Activated CD4-positive, alpha-beta T cell treated with anti-CD3 and anti-CD28 coated beads, Interleukin-2, amount 10 ng/mL, durations not matched to agents 7 days and 5 days (primary cell): ENCODE data around the gene EFNA5. TPM values are rescaled to one million over a fixed set of nuclear protein-coding genes. Genes with fewer than 3 reads are reported as not detected.

Experiments used
- CTCF ChIA-PET: fragments of 350-600 bp; sonication (Branson Sonifier 250); formaldehyde crosslinking; loops from one replicate; lab custom pipeline; 2021; ENCODE audit warnings: antibody characterized with exemption; lab: Charles Lee
- POLR2A ChIA-PET: fragments of 350-600 bp; sonication (Branson Sonifier 250); formaldehyde crosslinking; loops from one replicate; lab custom pipeline; 2021; ENCODE audit warnings: antibody characterized with exemption; lab: Charles Lee
- DNase-seq: peaks from one replicate; pipeline ENCODE4 v3.0.0-alpha.2; 2020
- H3K27ac Mint-ChIP-seq: one replicate; pipeline ENCODE4 v1.8.0; 2021; ENCODE audit warnings: mild to moderate bottlenecking, moderate library complexity, mixed read lengths
- H3K27me3 Mint-ChIP-seq: one replicate; pipeline ENCODE4 v1.8.0; 2021; ENCODE audit warnings: mixed read lengths
- H3K36me3 Mint-ChIP-seq: one replicate; pipeline ENCODE4 v1.8.0; 2021; ENCODE audit warnings: low read depth, mixed read lengths
- H3K4me1 Mint-ChIP-seq: one replicate; pipeline ENCODE4 v1.8.0; 2021; ENCODE audit warnings: mixed read lengths
- H3K4me3 Mint-ChIP-seq: one replicate; pipeline ENCODE4 v1.8.0; 2021; ENCODE audit warnings: mild to moderate bottlenecking, moderate library complexity, mixed read lengths
- H3K9me3 Mint-ChIP-seq: one replicate; pipeline ENCODE4 v1.8.0; 2021; ENCODE audit warnings: mixed read lengths
- total RNA-seq, 2 experiments: library from RNA; stranded (reverse); gene quantifications; one replicate each; pipeline ENCODE4 v1.2.3, GENCODE V29; 2021

EFNA5 gene
- total RNA-seq, 2 experiments from 2014 or later: not detected

DNA sequence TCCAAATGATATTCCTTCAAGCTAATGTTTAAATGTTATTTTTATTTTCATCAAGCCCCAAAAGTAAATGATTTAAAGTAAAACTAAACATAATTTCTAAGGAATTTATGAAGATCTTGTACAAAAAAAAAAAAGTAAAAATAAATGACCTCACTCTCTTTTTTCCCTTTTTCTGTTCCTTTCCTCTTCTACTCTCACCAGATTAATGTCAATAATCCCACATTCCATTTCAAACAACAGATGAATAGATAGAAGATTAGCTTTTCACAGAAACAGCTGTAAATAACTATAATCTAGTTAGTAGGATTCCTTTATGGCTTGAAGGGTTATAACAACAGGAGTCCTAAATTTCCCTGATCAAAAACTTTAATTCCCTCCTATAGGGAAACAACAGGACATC lies 88.1 kb downstream of the EFNA5 start:
- Mint-ChIP-seq H3K4me3 (no peak overlapping the region), H3K27ac (no peak overlapping the region), H3K27me3 (peaks cover 17% of the 10 kb centered on the region), H3K4me1 (no peaks in the 10 kb centered on the region), H3K36me3 (no peaks in the 10 kb centered on the region), H3K9me3 (no peaks in the 10 kb centered on the region)
- DNase-seq: no peak
- ChIA-PET POLR2A (no interaction called here), CTCF (interaction anchor here (0.6 kb wide), 1 partner anchor 496 kb away, joined by 5 read pairs; no protein-coding TSS in a partner anchor)

DNA sequence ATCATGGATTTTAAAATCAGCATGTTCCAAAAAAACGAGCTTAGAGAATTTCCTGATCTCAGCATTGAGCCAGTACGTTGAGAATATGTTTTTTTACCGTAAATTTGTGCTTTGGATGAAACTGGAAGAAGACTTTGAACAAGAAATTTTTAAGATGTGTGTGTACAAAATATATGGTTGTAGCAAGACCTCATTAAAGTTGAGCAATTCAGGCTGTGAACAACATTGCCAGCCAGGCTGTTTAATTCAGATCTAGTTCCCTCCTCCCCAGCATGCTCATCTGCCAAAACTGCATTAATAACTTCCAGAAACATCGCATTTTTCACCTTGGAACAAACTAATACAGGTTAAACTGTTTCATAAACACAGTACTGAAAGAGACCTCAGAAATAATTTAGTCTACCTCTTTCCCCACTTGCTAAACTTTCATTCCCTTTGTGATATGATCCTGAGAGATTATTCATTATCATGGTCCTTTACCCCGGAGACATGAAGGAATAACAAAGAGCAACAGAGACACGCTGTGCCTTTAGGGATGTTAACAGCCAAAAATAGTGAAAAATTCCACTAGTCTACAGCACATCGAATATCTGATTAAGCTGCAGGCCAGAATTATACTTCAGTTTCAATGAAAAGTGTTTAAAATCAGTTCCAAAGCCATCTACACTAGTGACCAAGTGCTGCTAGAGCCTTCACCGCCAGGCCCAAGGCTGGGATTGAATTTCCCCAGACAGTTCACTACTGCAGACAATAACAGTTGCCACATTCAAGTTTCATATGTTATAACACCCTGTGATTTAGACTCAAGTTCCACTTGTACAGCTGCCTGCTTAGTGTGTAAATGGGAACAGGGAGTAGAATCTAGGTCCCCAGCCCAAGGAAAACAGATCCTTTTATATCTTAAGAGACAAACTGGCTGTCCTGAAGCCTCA lies 89.6 kb downstream of the EFNA5 start:
- H3K36me3 Mint-ChIP-seq: no peaks in the 10 kb centered on the region
- no peak for DNase-seq
- no peak overlapping the region for H3K4me3 Mint-ChIP-seq
- no peak overlapping the region for H3K27ac Mint-ChIP-seq
- peaks cover 28% of the 10 kb centered on the region for H3K27me3 Mint-ChIP-seq
- no peaks in the 10 kb centered on the region for H3K4me1 Mint-ChIP-seq
- ChIA-PET POLR2A (no interaction called here), CTCF (no interaction called here)
- no peaks in the 10 kb centered on the region for H3K9me3 Mint-ChIP-seq

DNA sequence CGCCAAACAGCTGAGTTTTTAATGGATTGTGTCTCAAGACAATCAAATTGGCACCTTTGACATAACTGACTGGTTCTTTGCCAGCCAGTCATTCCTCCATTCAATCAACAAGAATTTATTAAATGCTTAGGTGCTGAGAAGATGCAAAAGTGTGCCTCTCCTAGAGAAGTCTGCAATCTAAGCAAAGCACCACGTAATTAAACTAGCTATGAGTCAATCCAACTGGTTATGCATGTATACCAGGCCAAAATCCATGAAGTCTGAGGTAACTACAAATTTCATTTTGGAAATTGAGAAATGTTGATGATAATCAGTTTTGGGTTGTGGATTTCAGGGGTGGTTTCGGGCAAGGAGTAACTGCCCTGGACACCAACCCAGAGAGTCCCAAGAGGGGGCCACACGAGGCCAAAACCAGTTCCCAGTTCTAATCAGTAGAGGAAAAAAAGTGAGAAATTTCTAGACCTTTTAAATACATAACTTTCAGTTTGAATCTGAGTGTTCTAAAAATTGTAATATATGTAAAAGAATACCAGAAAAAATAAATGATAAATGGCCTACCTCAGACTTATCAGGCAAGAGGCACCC lies 92.6 kb downstream of the EFNA5 start:
- H3K27ac Mint-ChIP-seq: no peak overlapping the region
- ChIA-PET CTCF (no interaction called here), POLR2A (no interaction called here)
- no peaks in the 10 kb centered on the region for H3K36me3 Mint-ChIP-seq
- H3K27me3 Mint-ChIP-seq: peaks cover 29% of the 10 kb centered on the region
- no peak overlapping the region for H3K4me3 Mint-ChIP-seq
- H3K9me3 Mint-ChIP-seq: no peaks in the 10 kb centered on the region
- no peak for DNase-seq
- no peaks in the 10 kb centered on the region for H3K4me1 Mint-ChIP-seq

DNA sequence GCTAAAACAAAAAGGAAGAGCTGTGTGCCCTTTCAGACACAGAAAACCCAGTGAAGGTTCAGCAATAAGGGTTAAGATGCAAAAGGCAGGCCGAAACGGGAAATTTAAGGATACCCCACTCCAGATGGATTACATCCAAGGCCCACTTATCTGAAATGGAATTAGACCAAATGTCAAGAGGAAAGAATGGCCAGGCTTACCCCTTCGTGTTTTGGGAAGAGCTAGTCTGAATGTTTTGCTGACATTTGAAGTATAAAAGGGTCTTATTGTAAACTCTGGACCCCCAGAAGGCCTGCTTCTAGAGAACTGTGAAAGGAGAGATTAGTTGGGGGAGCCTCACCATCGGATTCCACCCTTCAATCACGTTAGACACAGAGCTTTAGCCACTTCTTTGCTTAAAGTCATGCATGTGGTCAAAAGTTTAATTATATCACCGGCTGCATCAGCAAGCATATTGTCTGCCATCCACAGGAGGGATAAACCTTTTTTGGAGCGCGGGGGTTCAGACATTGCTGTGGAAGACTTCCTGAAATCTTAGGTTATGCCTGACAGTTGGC lies 93.3 kb downstream of the EFNA5 start:
- Mint-ChIP-seq H3K36me3 (no peaks in the 10 kb centered on the region), H3K27me3 (peaks cover 29% of the 10 kb centered on the region), H3K9me3 (no peaks in the 10 kb centered on the region), H3K27ac (no peak overlapping the region), H3K4me1 (no peaks in the 10 kb centered on the region), H3K4me3 (no peak overlapping the region)
- ChIA-PET POLR2A (no interaction called here), CTCF (no interaction called here)
- DNase-seq: no peak

DNA sequence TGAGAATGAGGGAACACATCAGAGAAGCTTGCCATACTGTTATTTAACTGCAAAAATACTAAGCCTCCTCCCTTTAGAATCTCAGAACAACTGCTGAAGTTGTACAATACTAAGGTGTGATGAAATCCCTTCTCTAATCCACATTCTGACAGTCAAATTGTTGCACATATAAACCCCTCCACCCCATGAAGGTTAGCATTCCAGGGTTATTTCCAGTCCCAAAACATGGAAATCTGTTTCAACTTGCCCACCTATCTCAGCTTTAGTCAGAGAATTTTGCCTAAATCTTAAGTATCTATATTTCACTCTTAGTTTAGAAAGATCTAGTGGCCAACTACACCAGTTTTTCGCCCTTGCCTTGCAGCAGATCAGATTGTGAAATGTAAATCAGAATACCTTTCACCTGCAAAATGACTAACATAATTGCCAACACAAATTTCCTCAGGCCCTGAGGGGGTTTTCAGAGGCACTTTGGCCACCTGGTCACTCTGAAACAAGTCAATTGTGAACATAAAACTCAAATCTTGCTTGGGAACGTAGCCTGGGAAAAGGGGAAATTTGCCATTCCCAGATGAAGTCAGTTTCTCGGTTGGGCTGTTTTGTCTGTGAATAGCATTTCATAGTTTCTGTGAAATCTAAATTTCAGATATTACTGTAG lies 93.9 kb downstream of the EFNA5 start:
- ChIA-PET POLR2A (no interaction called here), CTCF (no interaction called here)
- Mint-ChIP-seq H3K9me3 (no peaks in the 10 kb centered on the region), H3K36me3 (no peaks in the 10 kb centered on the region), H3K4me3 (no peak overlapping the region), H3K27ac (no peak overlapping the region), H3K27me3 (peaks cover 28% of the 10 kb centered on the region), H3K4me1 (peaks cover 4% of the 10 kb centered on the region)
- DNase-seq: no peak

DNA sequence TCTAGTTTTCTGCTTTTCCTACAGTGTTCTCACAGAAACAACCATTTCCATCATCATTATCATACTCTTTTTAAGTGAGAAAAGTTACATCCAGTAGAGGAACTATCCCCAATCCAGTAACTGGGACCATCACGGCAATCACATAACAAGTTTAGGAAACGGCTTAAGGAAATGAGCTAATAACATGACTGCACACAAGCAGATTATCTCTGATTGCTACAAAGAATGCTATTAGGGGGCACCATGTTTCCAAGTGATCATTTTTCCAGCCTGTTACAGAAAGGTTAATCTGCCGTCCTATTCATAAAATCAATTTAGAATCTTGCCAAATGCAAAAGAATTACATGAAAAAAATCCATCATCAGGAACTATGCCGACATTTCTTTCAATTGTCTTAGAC lies 94.6 kb downstream of the EFNA5 start:
- Mint-ChIP-seq H3K9me3 (no peaks in the 10 kb centered on the region), H3K4me3 (no peak overlapping the region), H3K27ac (no peak overlapping the region), H3K36me3 (no peaks in the 10 kb centered on the region), H3K27me3 (peaks cover 28% of the 10 kb centered on the region), H3K4me1 (peaks cover 11% of the 10 kb centered on the region)
- CTCF ChIA-PET: no interaction called here
- POLR2A ChIA-PET: no interaction called here
- DNase-seq: no peak

DNA sequence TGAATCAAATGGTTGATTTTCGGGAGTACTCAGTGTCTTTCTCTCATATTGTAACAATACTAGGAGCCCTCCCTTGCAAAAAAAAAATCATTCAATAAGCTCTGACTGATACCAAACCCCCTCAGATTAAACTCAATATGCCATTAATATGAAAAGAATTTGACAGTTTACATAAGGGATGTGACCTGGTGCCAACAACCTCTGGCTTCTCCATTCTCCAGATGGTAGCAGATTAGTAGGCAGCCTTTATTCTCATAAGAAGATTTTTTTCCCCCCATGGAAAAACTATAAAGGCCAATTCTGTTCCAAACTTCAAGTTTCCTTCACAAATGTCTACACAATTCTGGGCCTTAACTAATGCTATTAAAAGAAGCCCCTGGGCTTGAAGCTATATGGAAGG lies 96.5 kb downstream of the EFNA5 start:
- CTCF ChIA-PET: no interaction called here
- H3K27ac Mint-ChIP-seq: no peak overlapping the region
- H3K4me1 Mint-ChIP-seq: peaks cover 18% of the 10 kb centered on the region
- no peak overlapping the region for H3K4me3 Mint-ChIP-seq
- DNase-seq: no peak
- POLR2A ChIA-PET: no interaction called here
- H3K9me3 Mint-ChIP-seq: no peaks in the 10 kb centered on the region
- H3K27me3 Mint-ChIP-seq: peaks cover 28% of the 10 kb centered on the region
- H3K36me3 Mint-ChIP-seq: no peaks in the 10 kb centered on the region

DNA sequence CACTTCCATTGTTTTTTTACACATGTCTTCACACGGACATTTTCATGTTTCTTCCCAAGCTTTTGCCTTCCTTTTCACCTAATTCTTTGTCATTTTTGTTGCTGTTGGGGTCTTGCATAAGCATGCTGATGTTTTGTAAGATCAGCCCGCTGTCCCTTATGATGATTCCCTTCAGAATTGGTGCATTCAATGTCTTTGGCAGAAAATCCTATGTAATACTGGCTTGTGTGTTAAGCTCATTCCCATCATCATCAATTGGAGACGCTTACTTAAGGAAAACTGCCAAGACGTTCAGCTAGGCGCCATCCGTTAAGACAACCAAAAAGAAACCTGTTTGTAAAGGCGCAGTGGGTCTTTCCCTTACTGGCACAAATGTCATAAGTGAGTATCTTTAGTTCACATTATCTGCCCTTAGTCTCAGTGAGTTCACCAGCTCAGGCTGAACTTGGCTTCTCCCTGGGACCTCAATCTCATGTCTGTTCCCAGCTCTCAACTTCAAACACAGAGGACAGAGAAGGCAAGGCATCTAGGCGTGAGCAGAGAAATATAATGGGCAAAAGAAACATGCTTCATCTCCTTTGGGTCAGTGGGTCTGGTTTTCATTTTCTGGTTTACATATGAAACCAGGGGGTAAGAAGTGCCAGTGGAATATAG lies 97.9 kb downstream of the EFNA5 start:
- H3K4me3 Mint-ChIP-seq: no peak overlapping the region
- no peak for DNase-seq
- H3K27me3 Mint-ChIP-seq: peaks cover 28% of the 10 kb centered on the region
- peaks cover 18% of the 10 kb centered on the region for H3K4me1 Mint-ChIP-seq
- no peak overlapping the region for H3K27ac Mint-ChIP-seq
- H3K36me3 Mint-ChIP-seq: no peaks in the 10 kb centered on the region
- CTCF ChIA-PET: interaction anchor here (0.8 to 1.7 kb wide), 5 partner anchors 9 to 39 kb away, joined by 3 to 8 read pairs (median 3); no protein-coding TSS in a partner anchor
- POLR2A ChIA-PET: no interaction called here
- H3K9me3 Mint-ChIP-seq: no peaks in the 10 kb centered on the region

DNA sequence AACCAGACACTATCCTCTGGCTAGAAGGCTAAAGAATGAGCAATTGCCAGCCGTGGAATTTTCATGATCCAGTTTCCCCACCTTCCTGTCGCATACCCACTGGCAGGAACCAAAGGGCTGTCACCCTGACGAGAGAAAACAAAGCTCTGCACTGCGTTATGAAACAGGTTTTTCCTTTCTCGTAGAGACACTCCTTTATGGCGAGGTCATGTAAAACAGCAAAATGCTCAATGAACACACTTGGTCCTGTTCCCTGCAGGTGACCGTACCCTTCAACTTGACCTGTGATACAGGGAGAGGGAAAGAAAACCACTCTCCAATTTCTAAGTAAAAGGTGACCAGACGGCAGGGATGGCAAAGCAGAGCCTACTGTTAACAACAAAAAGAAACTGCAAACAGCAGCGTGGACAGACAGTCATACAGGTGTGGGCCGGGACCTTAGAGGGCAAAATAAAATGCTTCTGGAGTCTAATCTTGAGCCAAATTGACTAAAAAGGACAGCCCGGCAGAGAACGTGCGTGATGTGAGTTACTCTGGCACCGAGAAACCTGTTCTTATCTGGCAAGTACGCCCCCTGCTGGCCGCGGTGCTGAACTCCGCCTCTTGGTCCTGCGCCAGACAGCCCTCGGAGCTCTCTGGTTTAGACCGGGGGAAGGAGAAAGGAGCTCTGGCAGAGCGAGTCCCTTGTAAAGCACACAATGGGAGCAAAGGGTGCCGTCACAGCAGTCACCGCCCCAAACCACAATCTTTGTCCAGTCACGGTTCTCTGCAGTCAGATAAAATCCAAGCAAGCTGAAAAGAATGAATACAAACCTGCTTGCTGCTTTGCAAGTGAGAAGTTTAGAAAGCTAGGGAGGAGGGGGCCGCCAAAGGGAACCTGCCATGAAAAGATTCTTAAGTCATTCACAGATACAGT lies 98.9 kb downstream of the EFNA5 start:
- H3K27me3 Mint-ChIP-seq: peaks cover 24% of the 10 kb centered on the region
- no peaks in the 10 kb centered on the region for H3K9me3 Mint-ChIP-seq
- CTCF ChIA-PET: interaction anchor here (0.7 to 1.7 kb wide), 8 partner anchors 8 to 103 kb away, joined by 3 to 8 read pairs (median 3); no protein-coding TSS in a partner anchor
- peak; percentile 87 for DNase-seq
- POLR2A ChIA-PET: no interaction called here
- peak overlapping the region; percentile 68 for H3K27ac Mint-ChIP-seq
- H3K36me3 Mint-ChIP-seq: no peaks in the 10 kb centered on the region
- H3K4me1 Mint-ChIP-seq: peaks cover 18% of the 10 kb centered on the region
- H3K4me3 Mint-ChIP-seq: peak overlapping the region; percentile 71

DNA sequence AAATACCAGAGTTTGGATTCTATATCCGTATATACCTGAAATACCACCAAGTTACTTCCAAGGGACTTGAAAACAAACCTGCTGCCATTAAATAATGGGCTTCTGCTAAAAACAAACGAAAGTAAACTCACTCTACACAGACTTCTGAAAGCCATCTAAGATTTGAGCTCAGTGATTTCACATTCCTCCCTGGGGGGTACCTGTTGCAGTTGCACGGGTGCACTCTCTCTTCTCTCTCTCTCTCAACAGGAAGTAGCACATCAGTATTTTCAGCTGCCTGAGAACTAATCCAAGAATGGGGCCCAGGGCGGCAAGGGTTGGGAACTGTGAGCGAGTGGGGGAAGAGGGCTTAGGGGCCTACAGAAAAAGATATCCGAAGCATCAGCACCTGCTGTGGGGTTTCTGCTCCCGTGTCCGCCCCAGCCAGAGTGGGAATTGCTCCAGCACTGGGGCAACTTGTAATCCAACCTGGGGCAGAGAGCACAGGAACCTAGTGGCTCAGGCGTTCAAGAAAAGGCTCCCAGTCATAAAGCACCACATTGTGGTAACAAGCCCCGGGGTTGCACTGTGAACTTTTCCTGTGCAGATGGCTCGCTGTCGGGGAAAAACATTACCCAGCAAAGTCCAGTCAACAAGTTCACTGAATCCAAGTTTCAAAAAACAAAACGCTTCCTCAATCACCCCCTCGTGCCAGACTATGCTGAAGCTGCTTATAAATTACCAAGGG lies 99.8 kb downstream of the EFNA5 start:
- ChIA-PET CTCF (interaction anchor here (1.4 to 1.7 kb wide), 2 partner anchors 31 to 104 kb away, joined by 5 to 6 read pairs; no protein-coding TSS in a partner anchor), POLR2A (no interaction called here)
- H3K9me3 Mint-ChIP-seq: no peaks in the 10 kb centered on the region
- peak overlapping the region; percentile 71 for H3K4me3 Mint-ChIP-seq
- H3K27ac Mint-ChIP-seq: peak overlapping the region; percentile 50
- H3K27me3 Mint-ChIP-seq: peaks cover 20% of the 10 kb centered on the region
- DNase-seq: peak; percentile 41
- H3K36me3 Mint-ChIP-seq: no peaks in the 10 kb centered on the region
- H3K4me1 Mint-ChIP-seq: peaks cover 18% of the 10 kb centered on the region

DNA sequence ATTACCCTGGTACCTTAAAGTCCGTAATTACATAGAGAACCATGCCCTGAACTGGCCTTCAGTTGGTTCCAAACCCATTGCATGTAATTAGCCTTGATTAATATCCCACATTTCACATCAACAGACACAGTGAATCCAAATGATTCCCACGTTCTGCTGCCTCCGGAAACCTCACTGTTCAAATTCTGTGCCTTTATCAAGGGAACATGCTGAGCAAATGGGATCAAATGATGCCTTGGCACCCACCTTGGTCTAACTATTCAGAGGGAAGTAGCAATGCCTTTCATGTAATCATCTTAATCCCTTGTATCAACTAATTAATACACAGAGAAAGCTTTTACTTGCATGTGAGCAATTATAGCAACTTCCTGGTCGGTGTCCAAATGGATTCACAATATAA lies 100.6 kb downstream of the EFNA5 start:
- POLR2A ChIA-PET: no interaction called here
- no peak overlapping the region for H3K27ac Mint-ChIP-seq
- H3K27me3 Mint-ChIP-seq: peaks cover 18% of the 10 kb centered on the region
- DNase-seq: no peak
- CTCF ChIA-PET: interaction anchor here (0.7 kb wide), 1 partner anchor 115 kb away, joined by 4 read pairs; no protein-coding TSS in a partner anchor
- H3K4me1 Mint-ChIP-seq: peaks cover 18% of the 10 kb centered on the region
- no peaks in the 10 kb centered on the region for H3K9me3 Mint-ChIP-seq
- no peaks in the 10 kb centered on the region for H3K36me3 Mint-ChIP-seq
- no peak overlapping the region for H3K4me3 Mint-ChIP-seq
